H1 (cell line): Measurements from ENCODE around the gene SPAM1. TPM values are rescaled to one million over a fixed set of nuclear protein-coding genes. Genes with fewer than 3 reads are reported as not detected.

Source experiments
- CTCF ChIA-PET: fragments of 300-600 bp; sonication (Branson Sonifier 250); formaldehyde crosslinking; loops from one replicate; lab custom pipeline; 2021; ENCODE audit not compliant: partially characterized antibody; lab: Charles Lee
- POLR2A ChIA-PET: fragments of 300-600 bp; sonication (Branson Sonifier 250); formaldehyde crosslinking; loops from one replicate; lab custom pipeline; 2021; ENCODE audit warnings: inconsistent platforms; ENCODE audit not compliant: partially characterized antibody; lab: Charles Lee
- DNase-seq, 2 experiments: peaks; one replicate each; pipeline versions ENCODE4 v3.0.0 to v3.0.0-alpha.2; 2010 to 2022; ENCODE audit warnings: low spot score in 2 of 2, low read depth in 1 of 2, mixed read lengths in 1 of 2
- FAIRE-seq: peaks from 2 replicates; lab custom pipeline; 2011; peaks lifted over from hg19 to GRCh38; lab: Jason Lieb, UNC
- H2AFZ ChIP-seq: 2 replicates; pipeline ENCODE4 v1.8.1; 2012; ENCODE audit warnings: low read length, inconsistent platforms
- H2AK5ac ChIP-seq: 2 replicates; pipeline ENCODE4 v1.6.1; 2013; ENCODE audit warnings: low read depth, low read length
- H2BK120ac ChIP-seq: replicated peaks from 2 replicates; pipeline ENCODE3; 2013; ENCODE audit warnings: low read depth, low read length, inconsistent platforms
- H2BK12ac ChIP-seq: 2 replicates; pipeline ENCODE4 v1.6.1; 2013; ENCODE audit warnings: low read depth, low read length
- H2BK15ac ChIP-seq: 2 replicates; pipeline ENCODE4 v1.6.1; 2013; ENCODE audit warnings: low read length
- H2BK20ac ChIP-seq: 2 replicates; pipeline ENCODE4 v1.6.1; 2013; ENCODE audit warnings: low read length
- H2BK5ac ChIP-seq: 2 replicates; pipeline ENCODE4 v1.6.1; 2013; ENCODE audit warnings: low read depth, low read length
- H3K14ac ChIP-seq: 2 replicates; pipeline ENCODE4 v1.6.1; 2013; ENCODE audit warnings: inconsistent platforms; ENCODE audit not compliant: insufficient read length
- H3K18ac ChIP-seq: 2 replicates; pipeline ENCODE4 v1.6.1; 2013; ENCODE audit warnings: low read length; ENCODE audit errors: extremely low read depth
- H3K23ac ChIP-seq: 2 replicates; pipeline ENCODE4 v1.6.1; 2013; ENCODE audit warnings: inconsistent platforms; ENCODE audit not compliant: insufficient read length
- H3K23me2 ChIP-seq: 2 replicates; pipeline ENCODE4 v1.6.1; 2013; ENCODE audit warnings: low read depth, low read length
- H3K27ac ChIP-seq: 2 replicates; pipeline ENCODE4 v1.6.1; 2011; ENCODE audit warnings: low read depth, low read length, inconsistent platforms
- H3K27me3 ChIP-seq, 4 experiments: replicated peaks in 1 of 4; 1 replicate in 1 of 4; 2 replicates in 3 of 4; pipeline versions ENCODE4 v1.6.1 to v1.8.1; 2011 to 2013; ENCODE audit warnings: low read length in 3 of 4, mild to moderate bottlenecking in 3 of 4, inconsistent platforms in 2 of 4, mixed read lengths in 2 of 4, moderate library complexity in 1 of 4; ENCODE audit not compliant: control insufficient read depth in 3 of 4, insufficient read depth in 3 of 4; ENCODE audit errors: extremely low read depth in 1 of 4
- H3K36me3 ChIP-seq, 4 experiments: 2 replicates each; pipeline versions ENCODE4 v1.6.1 to v1.8.1; 2011 to 2013; ENCODE audit warnings: mild to moderate bottlenecking in 4 of 4, low read length in 3 of 4, moderate library complexity in 2 of 4, control low read depth in 1 of 4, inconsistent platforms in 1 of 4; ENCODE audit not compliant: insufficient read depth in 4 of 4, control insufficient read depth in 2 of 4
- H3K4ac ChIP-seq: replicated peaks from 2 replicates; pipeline ENCODE3; 2013; ENCODE audit warnings: low read length, low read depth, mixed read lengths, inconsistent platforms; ENCODE audit not compliant: insufficient read length
- H3K4me1 ChIP-seq, 4 experiments: replicated peaks in 1 of 4; 1 replicate in 1 of 4; 2 replicates in 3 of 4; pipeline versions ENCODE4 v1.6.1 to v1.8.1; 2011 to 2013; ENCODE audit warnings: low read length in 3 of 4, inconsistent platforms in 2 of 4, mixed read lengths in 1 of 4; ENCODE audit not compliant: insufficient read depth in 4 of 4, control insufficient read depth in 3 of 4
- H3K4me2 ChIP-seq, 2 experiments: 2 replicates each; pipeline versions ENCODE4 v1.6.1 to v1.8.1; 2011 to 2013; ENCODE audit warnings: low read depth in 2 of 2, low read length in 2 of 2, control low read depth in 1 of 2, inconsistent platforms in 1 of 2, mild to moderate bottlenecking in 1 of 2; ENCODE audit not compliant: insufficient read depth in 1 of 2
- H3K4me3 ChIP-seq, 4 experiments: fragments of 200-600, 300-600 bp in 1 of 4; sonication (generic), shearing (Covaris generic), sonication (Bioruptor Twin) in 1 of 4; 2 replicates each; pipeline versions ENCODE4 v1.5.1 to v1.8.1; 2011 to 2016; ENCODE audit warnings: low read length in 4 of 4, low read depth in 3 of 4, control low read depth in 2 of 4, inconsistent platforms in 2 of 4, mild to moderate bottlenecking in 2 of 4, mixed read lengths in 1 of 4, moderate library complexity in 1 of 4; ENCODE audit not compliant: insufficient read depth in 2 of 4; ENCODE audit errors: extremely low read depth in 1 of 4
- H3K56ac ChIP-seq: replicated peaks from 2 replicates; pipeline ENCODE3; 2013; ENCODE audit warnings: low read depth, mild to moderate bottlenecking, mixed read lengths, low read length, inconsistent platforms; ENCODE audit not compliant: insufficient read length
- H3K79me1 ChIP-seq: 2 replicates; pipeline ENCODE4 v1.6.1; 2013; ENCODE audit warnings: low read depth, low read length, control low read depth
- H3K79me2 ChIP-seq, 2 experiments: 2 replicates each; pipeline versions ENCODE4 v1.6.1 to v1.8.1; 2012 to 2013; ENCODE audit warnings: low read length in 2 of 2, mild to moderate bottlenecking in 2 of 2, inconsistent platforms in 1 of 2; ENCODE audit not compliant: insufficient read depth in 2 of 2, control insufficient read depth in 1 of 2
- H3K9ac ChIP-seq, 4 experiments: replicated peaks in 1 of 4; 1 replicate in 1 of 4; 2 replicates in 3 of 4; pipeline versions ENCODE4 v1.6.1 to v1.8.1; 2011 to 2013; ENCODE audit warnings: low read depth in 3 of 4, low read length in 3 of 4, control low read depth in 2 of 4, mild to moderate bottlenecking in 2 of 4, moderate library complexity in 2 of 4, inconsistent platforms in 1 of 4; ENCODE audit errors: extremely low read depth in 1 of 4
- H3K9me3 ChIP-seq, 2 experiments: 2 replicates each; pipeline versions ENCODE4 v1.6.1 to v1.8.1; 2012 to 2013; ENCODE audit warnings: mild to moderate bottlenecking in 2 of 2, moderate library complexity in 2 of 2, control low read depth in 1 of 2, inconsistent platforms in 1 of 2, low read depth in 1 of 2, low read length in 1 of 2, mixed read lengths in 1 of 2; ENCODE audit not compliant: insufficient read depth in 2 of 2
- H4K20me1 ChIP-seq, 2 experiments: replicated peaks in 1 of 2; 2 replicates each; pipeline versions ENCODE3 to v1.8.1; 2011 to 2013; ENCODE audit warnings: inconsistent platforms in 2 of 2, low read length in 2 of 2, mild to moderate bottlenecking in 1 of 2; ENCODE audit not compliant: insufficient read depth in 2 of 2, control insufficient read depth in 1 of 2
- H4K5ac ChIP-seq: 2 replicates; pipeline ENCODE4 v1.6.1; 2013; ENCODE audit warnings: low read length, low read depth, mixed read lengths, inconsistent platforms; ENCODE audit not compliant: insufficient read length
- H4K8ac ChIP-seq: 2 replicates; pipeline ENCODE4 v1.8.0; 2013; ENCODE audit warnings: mild to moderate bottlenecking, moderate library complexity, low read length, inconsistent platforms; ENCODE audit not compliant: insufficient read depth; ENCODE audit errors: extremely low read depth
- H4K91ac ChIP-seq: replicated peaks from 2 replicates; pipeline ENCODE3; 2013; ENCODE audit warnings: low read length, mixed read lengths, inconsistent platforms; ENCODE audit not compliant: insufficient read length
- MAFK ChIP-seq: IDR thresholded peaks from 2 replicates; pipeline ENCODE4 v1.6.1; 2012; ENCODE audit warnings: low read depth, mild to moderate bottlenecking, improper control_type of control experiment, low read length
- polyA plus RNA-seq, 7 experiments: library from polyadenylated mRNA; depleted of rRNA in 3 of 7; stranded (reverse) in 5 of 7; unstranded in 2 of 7; fragments of >200 nt in 5 of 7; fragments of 200-250 nt in 2 of 7; gene quantifications; 1 replicate in 5 of 7; 2 replicates in 1 of 7; 4 replicates in 1 of 7; pipeline versions ENCODE4 v1.2.1 to v1.2.3, GENCODE V29; 2011 to 2013; ENCODE audit warnings: missing spikeins in 2 of 7, mixed read lengths in 2 of 7
- total RNA-seq: library from RNA; stranded (reverse); fragmentation: NEBNext Ultra II Directional; extraction: Animal tissue kit (Norgen Biotek cat#: 25700); gene quantifications from 2 replicates; pipeline ENCODE4 v1.2.1, GENCODE V29; 2021
- TF ChIP-seq, protein P1 (sequence below): IDR thresholded peaks from 2 replicates; pipeline ENCODE4 v1.6.1; 2011; ENCODE audit warnings: low read length, improper control_type of control experiment

The SPAM1 gene
- total and polyA plus RNA-seq, 2 of the 8 experiments (the other 6 are each of a cell fraction or from before 2014, with no cell fraction given), result not detected

DNA sequence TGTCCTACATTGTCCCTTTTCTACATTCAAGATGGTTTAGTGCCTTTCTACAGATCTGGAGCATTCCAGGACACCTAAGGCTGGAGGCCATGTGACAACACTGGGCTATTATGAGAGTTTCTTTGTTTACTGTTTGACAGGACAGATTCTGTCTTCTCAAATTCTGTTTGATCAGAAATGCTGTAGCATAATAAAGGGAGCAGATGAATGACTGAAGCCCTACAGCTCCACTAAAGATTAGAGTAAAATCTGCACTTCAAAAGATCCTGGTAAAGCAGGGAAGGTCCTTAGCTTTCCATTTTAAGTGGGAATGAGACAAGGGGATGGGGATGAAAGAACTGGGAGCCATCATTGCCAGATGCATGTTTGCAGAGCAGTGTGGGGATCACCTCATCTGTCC is 69.4 kb downstream of the SPAM1 start:
- Histone ChIP-seq H3K9ac (no peak overlapping the region), H3K4me2 (no peak overlapping the region), H3K18ac (no peak overlapping the region), H2BK5ac (no peak overlapping the region), H3K4me3 (no peak overlapping the region), H3K4me1 (peaks cover 0 to 6% (median 1%) of the 10 kb centered on the region in 4 experiments; a peak in 1 of 7 replicates), H2BK15ac (no peak overlapping the region), H2BK12ac (no peak overlapping the region), H3K27ac (no peak overlapping the region), H2AK5ac (no peak overlapping the region), H4K91ac (no peak overlapping the region), H4K5ac (no peak overlapping the region), H3K56ac (no peak overlapping the region), H3K23ac (no peak overlapping the region), H3K9me3 (no peaks in the 10 kb centered on the region), H2BK120ac (no peak overlapping the region), H3K23me2 (peaks cover 3% of the 10 kb centered on the region; the same call in 1 of the 2 replicates), H3K4ac (no peak overlapping the region), H2BK20ac (no peak overlapping the region), H2AFZ (no peak overlapping the region), H4K8ac (no peak overlapping the region), H3K14ac (no peak overlapping the region), H4K20me1 (no peaks in the 10 kb centered on the region), H3K79me2 (no peaks in the 10 kb centered on the region), H3K27me3 (no peaks in the 10 kb centered on the region), H3K36me3 (no peaks in the 10 kb centered on the region), H3K79me1 (no peaks in the 10 kb centered on the region)
- ChIA-PET CTCF (interaction anchor here (0.6 to 0.9 kb wide), 2 partner anchors 36 to 79 kb away, joined by 3 to 4 read pairs; no protein-coding TSS in a partner anchor), POLR2A (no interaction called here)
- no peak for DNase-seq
- FAIRE-seq, result no peak
- TF ChIP-seq, protein P1, sequence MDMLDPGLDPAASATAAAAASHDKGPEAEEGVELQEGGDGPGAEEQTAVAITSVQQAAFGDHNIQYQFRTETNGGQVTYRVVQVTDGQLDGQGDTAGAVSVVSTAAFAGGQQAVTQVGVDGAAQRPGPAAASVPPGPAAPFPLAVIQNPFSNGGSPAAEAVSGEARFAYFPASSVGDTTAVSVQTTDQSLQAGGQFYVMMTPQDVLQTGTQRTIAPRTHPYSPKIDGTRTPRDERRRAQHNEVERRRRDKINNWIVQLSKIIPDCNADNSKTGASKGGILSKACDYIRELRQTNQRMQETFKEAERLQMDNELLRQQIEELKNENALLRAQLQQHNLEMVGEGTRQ, result 0 out of 2 replicates have a peak, but pooled peaks have one; percentile 25
- no peak for TF ChIP-seq MAFK
